Uterus (tissue), 4 donors: Measurements from ENCODE around the gene VWC2L. TPM values are rescaled to one million over a fixed set of nuclear protein-coding genes. Genes with fewer than 3 reads are reported as not detected.
A peak's percentile ranks its signal among the peaks of the same experiment; 100 is the strongest.

Source experiments
- DNase-seq, 2 donors: peaks; one replicate each; pipeline ENCODE4 v3.0.0-alpha.2; 2019 to 2020
- H3K27ac ChIP-seq, 2 donors: fragments of 200-600 bp; sonication (generic); 1 replicate in 1 of 2; 2 replicates in 1 of 2; pipeline ENCODE4 v1.5.1; 2016 to 2018
- H3K27me3 ChIP-seq, 2 donors: fragments of 200-600 bp; sonication (generic); one replicate each; pipeline ENCODE4 v1.5.1; 2018 to 2019; ENCODE audit warnings: control low read depth in 1 of 2
- H3K36me3 ChIP-seq, 2 donors: fragments of 200-600 bp; sonication (generic); one replicate each; pipeline ENCODE4 v1.5.1; 2019; ENCODE audit warnings: control low read depth in 1 of 2
- H3K4me1 ChIP-seq, 2 donors: fragments of 200-600 bp; sonication (generic); one replicate each; pipeline ENCODE4 v1.5.1; 2018 to 2019; ENCODE audit warnings: control low read depth in 1 of 2
- H3K4me3 ChIP-seq, 2 donors: fragments of 200-600 bp; sonication (generic); 1 replicate in 1 of 2; 2 replicates in 1 of 2; pipeline ENCODE4 v1.5.1; 2018 to 2019; ENCODE audit warnings: mild to moderate bottlenecking in 1 of 2
- H3K9me3 ChIP-seq, 2 donors: fragments of 200-600 bp; sonication (generic); one replicate each; pipeline ENCODE4 v1.5.1; 2019; ENCODE audit warnings: control low read depth in 1 of 2
- POLR2A ChIP-seq, 2 donors: fragments of 450-650 bp; IDR thresholded peaks; one replicate each; pipeline ENCODE4 v1.6.1; 2016; ENCODE audit warnings: antibody characterized with exemption in 2 of 2, mild to moderate bottlenecking in 1 of 2, moderate library complexity in 1 of 2
- intact Hi-C: fragments of 100-400 bp; cut with DNase I; formaldehyde crosslinking; loops from one replicate; pipeline ENCODE4 v1.15.1; 2023; ENCODE audit warnings: low total_unique reads
- total RNA-seq, 4 donors: library from RNA; depleted of rRNA in 3 of 4; stranded (reverse); fragments of >200 nt in 3 of 4; gene quantifications; one replicate each; pipeline versions ENCODE4 v1.1.0 to v1.2.4, GENCODE V29; 2014 to 2023
- TF ChIP-seq, protein P1 (sequence below), 4 experiments: fragments of 200-600 bp in 2 of 4; fragments of 450-650 bp in 2 of 4; sonication (generic) in 2 of 4; IDR thresholded peaks; one replicate each; pipeline ENCODE4 v1.5.1; 2016 to 2019; ENCODE audit warnings: antibody characterized with exemption in 4 of 4, mild to moderate bottlenecking in 2 of 4, moderate library complexity in 1 of 4
- donor health status: DM: yes; HTN: yes; CAD: no.

VWC2L gene
- total RNA-seq: under 1 TPM in 1 of 4 donors, not detected in 3; 0.21 TPM

DNA sequence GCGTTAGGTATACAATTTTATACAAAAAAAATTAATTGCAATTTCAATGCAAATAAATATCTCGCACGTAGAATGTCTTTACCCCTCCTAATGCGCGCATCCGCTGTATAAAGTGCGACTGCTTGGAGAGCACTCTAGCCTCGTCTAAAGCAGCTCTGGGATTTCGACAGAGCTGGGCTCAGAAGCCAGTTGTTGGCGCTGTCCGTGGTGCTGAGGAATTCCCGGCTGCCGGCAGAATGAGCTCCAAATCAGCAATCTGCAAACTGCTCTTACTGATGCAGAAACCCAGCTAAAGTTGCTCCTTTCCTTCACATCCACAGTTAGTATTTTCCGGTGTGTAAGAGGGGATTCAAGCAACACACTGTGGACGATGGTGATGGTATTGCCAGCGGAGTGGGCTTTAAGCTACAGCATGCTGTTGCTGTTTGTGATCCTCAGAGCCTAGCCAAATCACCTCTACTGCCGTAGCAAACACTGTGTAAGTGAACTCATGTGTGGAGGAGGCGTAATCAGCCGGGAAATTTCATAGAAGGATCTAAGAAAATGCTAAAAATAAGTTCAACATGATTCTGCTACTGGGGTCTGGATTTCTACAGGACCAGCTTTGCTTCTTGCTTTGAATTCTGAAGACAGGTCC, at the start of gene VWC2L:
VWC2L (plus strand) TSS at position 137 of the 637 bp plus-strand sequence. CDS start 3,140 bp downstream, outside the sequence.
- no peak within 1 kb of the TSS for H3K4me3 ChIP-seq
- peak; percentile 10 to 24 for DNase-seq
- no peaks in the 10 kb centered on the region for H3K27me3 ChIP-seq
- no peaks in the 10 kb centered on the region for H3K36me3 ChIP-seq
- no peak for TF ChIP-seq POLR2A (IDR thresholded peaks at IDR 0.05)
- TF ChIP-seq, protein P1, sequence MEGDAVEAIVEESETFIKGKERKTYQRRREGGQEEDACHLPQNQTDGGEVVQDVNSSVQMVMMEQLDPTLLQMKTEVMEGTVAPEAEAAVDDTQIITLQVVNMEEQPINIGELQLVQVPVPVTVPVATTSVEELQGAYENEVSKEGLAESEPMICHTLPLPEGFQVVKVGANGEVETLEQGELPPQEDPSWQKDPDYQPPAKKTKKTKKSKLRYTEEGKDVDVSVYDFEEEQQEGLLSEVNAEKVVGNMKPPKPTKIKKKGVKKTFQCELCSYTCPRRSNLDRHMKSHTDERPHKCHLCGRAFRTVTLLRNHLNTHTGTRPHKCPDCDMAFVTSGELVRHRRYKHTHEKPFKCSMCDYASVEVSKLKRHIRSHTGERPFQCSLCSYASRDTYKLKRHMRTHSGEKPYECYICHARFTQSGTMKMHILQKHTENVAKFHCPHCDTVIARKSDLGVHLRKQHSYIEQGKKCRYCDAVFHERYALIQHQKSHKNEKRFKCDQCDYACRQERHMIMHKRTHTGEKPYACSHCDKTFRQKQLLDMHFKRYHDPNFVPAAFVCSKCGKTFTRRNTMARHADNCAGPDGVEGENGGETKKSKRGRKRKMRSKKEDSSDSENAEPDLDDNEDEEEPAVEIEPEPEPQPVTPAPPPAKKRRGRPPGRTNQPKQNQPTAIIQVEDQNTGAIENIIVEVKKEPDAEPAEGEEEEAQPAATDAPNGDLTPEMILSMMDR (IDR thresholded peaks at IDR 0.05): no peak
- H3K9me3 ChIP-seq: no peaks in the 10 kb centered on the region
- no peak within 1 kb of the TSS for H3K27ac ChIP-seq
- intact Hi-C loops: no loop called here
- no peaks in the 10 kb centered on the region for H3K4me1 ChIP-seq

DNA sequence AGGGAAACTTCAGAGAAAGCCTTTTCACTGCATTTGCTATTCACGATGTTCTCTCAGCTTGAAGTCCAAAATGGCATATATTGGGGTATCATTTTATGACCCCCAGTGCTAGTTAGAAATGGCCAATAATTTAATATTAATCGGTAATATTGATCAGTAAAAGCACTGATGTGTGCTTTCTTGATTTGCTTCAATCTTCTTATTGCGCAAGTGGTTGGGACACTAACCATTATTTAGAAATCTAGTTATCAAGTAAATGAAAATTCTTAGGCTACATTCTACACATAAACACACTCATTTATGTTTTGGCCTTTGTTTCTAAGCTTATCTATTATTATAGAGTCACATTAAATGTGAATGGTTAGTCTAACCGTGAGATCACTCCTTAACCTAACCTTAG, 49.7 kb upstream of the VWC2L start:
- intact Hi-C loops: no loop called here
- H3K4me3 ChIP-seq: no peak overlapping the region
- no peaks in the 10 kb centered on the region for H3K36me3 ChIP-seq
- H3K9me3 ChIP-seq: no peaks in the 10 kb centered on the region
- no peak overlapping the region for H3K27ac ChIP-seq
- TF ChIP-seq, protein P1 (IDR thresholded peaks at IDR 0.05): no peak
- TF ChIP-seq POLR2A (IDR thresholded peaks at IDR 0.05): no peak
- no peaks in the 10 kb centered on the region for H3K4me1 ChIP-seq
- no peaks in the 10 kb centered on the region for H3K27me3 ChIP-seq
- no peak for DNase-seq

DNA sequence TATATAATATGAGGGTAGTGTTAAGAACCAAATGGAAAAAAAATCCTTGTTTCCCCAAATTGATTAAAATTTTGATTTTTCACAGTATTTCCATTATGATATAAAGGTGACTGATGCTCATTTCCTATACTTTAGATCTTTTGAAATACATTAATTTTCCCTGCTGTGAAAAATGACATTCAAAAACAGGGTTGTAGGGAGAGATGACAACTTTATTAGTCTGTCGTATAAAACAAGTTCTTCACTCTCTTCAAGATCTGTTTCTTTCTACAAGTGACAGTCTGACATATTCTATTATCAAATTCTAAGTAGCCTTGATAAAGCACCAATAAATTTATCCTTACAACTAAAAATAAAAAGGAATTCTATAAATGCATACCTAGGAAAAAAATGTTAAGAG, 45.3 kb upstream of the VWC2L start:
- H3K27ac ChIP-seq: no peak overlapping the region
- H3K36me3 ChIP-seq: no peaks in the 10 kb centered on the region
- H3K4me1 ChIP-seq: no peaks in the 10 kb centered on the region
- no peak for TF ChIP-seq POLR2A (IDR thresholded peaks at IDR 0.05)
- TF ChIP-seq, protein P1 (IDR thresholded peaks at IDR 0.05): no peak
- intact Hi-C loops: no loop called here
- H3K27me3 ChIP-seq: no peaks in the 10 kb centered on the region
- no peak for DNase-seq
- no peaks in the 10 kb centered on the region for H3K9me3 ChIP-seq
- H3K4me3 ChIP-seq: no peak overlapping the region

DNA sequence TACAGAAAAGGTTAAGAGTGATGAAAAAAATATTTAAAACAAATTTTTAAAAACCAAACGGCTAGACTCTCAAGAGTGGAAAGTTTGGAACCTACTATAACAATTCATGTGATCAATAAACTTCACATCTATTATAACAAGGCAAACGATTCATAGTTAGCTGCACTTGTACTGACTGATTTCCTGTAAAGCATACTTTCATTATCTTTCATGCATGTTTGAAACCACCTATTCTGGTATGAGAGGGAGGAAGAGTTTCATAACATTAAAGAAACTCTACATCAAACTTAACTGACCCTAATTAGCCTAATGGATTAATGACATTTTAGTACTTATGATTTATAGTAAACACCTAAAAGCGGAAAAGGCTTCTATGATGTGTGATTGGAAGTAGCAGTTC, 43.7 kb upstream of the VWC2L start:
- no peak overlapping the region for H3K27ac ChIP-seq
- no peak overlapping the region for H3K4me3 ChIP-seq
- no peaks in the 10 kb centered on the region for H3K9me3 ChIP-seq
- DNase-seq: no peak
- H3K27me3 ChIP-seq: no peaks in the 10 kb centered on the region
- no peaks in the 10 kb centered on the region for H3K4me1 ChIP-seq
- intact Hi-C loops: no loop called here
- TF ChIP-seq, protein P1 (IDR thresholded peaks at IDR 0.05): no peak
- no peak for TF ChIP-seq POLR2A (IDR thresholded peaks at IDR 0.05)
- H3K36me3 ChIP-seq: no peaks in the 10 kb centered on the region

DNA sequence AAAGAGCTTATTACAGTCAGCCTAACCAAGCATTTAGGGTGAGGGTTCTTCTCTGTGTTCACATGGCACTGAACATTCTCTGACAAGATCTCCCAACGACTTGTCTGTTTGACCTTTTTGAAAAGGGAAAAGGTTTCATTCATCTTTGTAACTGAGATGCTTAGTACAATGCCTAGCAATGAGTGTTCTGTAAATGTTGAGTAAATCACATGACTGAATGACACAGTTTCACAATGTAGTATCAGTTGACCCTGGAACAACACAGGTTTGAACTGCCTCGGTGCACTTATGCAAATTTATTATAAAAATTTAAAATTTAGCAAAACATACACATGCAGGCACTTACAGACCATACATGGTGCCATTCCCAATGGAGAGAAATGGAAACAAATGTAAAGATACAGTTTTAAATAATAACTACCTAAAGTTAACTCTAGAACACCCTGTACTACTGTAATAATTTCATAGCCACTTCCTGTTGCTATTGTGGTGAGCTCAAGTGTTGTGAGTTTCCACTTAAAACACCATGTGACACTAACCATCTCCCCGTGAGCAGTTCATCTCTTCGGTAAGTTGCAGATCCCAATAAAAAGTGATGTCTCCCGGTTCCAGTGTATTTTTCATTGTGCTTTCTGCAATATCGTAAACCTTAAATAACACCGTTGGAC, 34.1 kb upstream of the VWC2L start:
- no peak for TF ChIP-seq POLR2A (IDR thresholded peaks at IDR 0.05)
- TF ChIP-seq, protein P1 (IDR thresholded peaks at IDR 0.05): no peak

More for the DNA sequence above, 34.1 kb upstream of the VWC2L start:
- Histone ChIP-seq H3K4me1 (no peaks in the 10 kb centered on the region), H3K27me3 (no peaks in the 10 kb centered on the region), H3K9me3 (no peaks in the 10 kb centered on the region), H3K27ac (no peak overlapping the region), H3K4me3 (no peak overlapping the region), H3K36me3 (no peaks in the 10 kb centered on the region)
- intact Hi-C loops: no loop called here
- DNase-seq: no peak
